ENCODE results near the gene MUSK. TPM values are rescaled to one million over a fixed set of nuclear protein-coding genes. Genes with fewer than 3 reads are reported as not detected.

Gene MUSK
- total RNA-seq, 1 donor from 2014 or later: not detected

- Histone ChIP-seq H3K4me3 (ENCODE audit: low read depth, low read length) (no peak overlapping the region), H3K27me3 (ENCODE audit: control insufficient read depth, insufficient read depth, low read length) (no peaks in the 10 kb centered on the region), H3K36me3 (ENCODE audit: control insufficient read depth, insufficient read depth, low read length) (no peaks in the 10 kb centered on the region)
- no peak for DNase-seq (ENCODE audit: low read depth)
- no peak for TF ChIP-seq CTCF (IDR thresholded peaks at IDR 0.05; ENCODE audit: insufficient read depth, low read length, poor library complexity, severe bottlenecking)
Measured at GRCh38 chr9:110751971-110752370, 83.4 kb downstream of the MUSK start.

GRCh38 chr9:110752766-110753165 lies 84.2 kb downstream of the MUSK start:
- Histone ChIP-seq H3K36me3 (ENCODE audit: control insufficient read depth, insufficient read depth, low read length) (no peaks in the 10 kb centered on the region), H3K27me3 (ENCODE audit: control insufficient read depth, insufficient read depth, low read length) (no peaks in the 10 kb centered on the region), H3K4me3 (ENCODE audit: low read depth, low read length) (no peak overlapping the region)
- no peak for TF ChIP-seq CTCF (IDR thresholded peaks at IDR 0.05; ENCODE audit: insufficient read depth, low read length, poor library complexity, severe bottlenecking)
- peak; percentile 57 for DNase-seq (ENCODE audit: low read depth)

- no peak for DNase-seq (ENCODE audit: low read depth)
- TF ChIP-seq CTCF (IDR thresholded peaks at IDR 0.05; ENCODE audit: insufficient read depth, low read length, poor library complexity, severe bottlenecking): no peak
- Histone ChIP-seq H3K36me3 (ENCODE audit: control insufficient read depth, insufficient read depth, low read length) (no peaks in the 10 kb centered on the region), H3K4me3 (ENCODE audit: low read depth, low read length) (no peak overlapping the region), H3K27me3 (ENCODE audit: control insufficient read depth, insufficient read depth, low read length) (no peaks in the 10 kb centered on the region)
Measured at GRCh38 chr9:110753731-110754231, 85.2 kb downstream of the MUSK start.

GRCh38 chr9:110755179-110755578 lies 86.6 kb downstream of the MUSK start:
- no peak for TF ChIP-seq CTCF (IDR thresholded peaks at IDR 0.05; ENCODE audit: insufficient read depth, low read length, poor library complexity, severe bottlenecking)
- H3K36me3 ChIP-seq (ENCODE audit: control insufficient read depth, insufficient read depth, low read length): no peaks in the 10 kb centered on the region
- DNase-seq (ENCODE audit: low read depth): no peak
- no peaks in the 10 kb centered on the region for H3K27me3 ChIP-seq (ENCODE audit: control insufficient read depth, insufficient read depth, low read length)
- no peak overlapping the region for H3K4me3 ChIP-seq (ENCODE audit: low read depth, low read length)

- no peak for DNase-seq (ENCODE audit: low read depth)
- TF ChIP-seq CTCF (IDR thresholded peaks at IDR 0.05; ENCODE audit: insufficient read depth, low read length, poor library complexity, severe bottlenecking): no peak
- no peak overlapping the region for H3K4me3 ChIP-seq (ENCODE audit: low read depth, low read length)
- H3K36me3 ChIP-seq (ENCODE audit: control insufficient read depth, insufficient read depth, low read length): no peaks in the 10 kb centered on the region
- no peaks in the 10 kb centered on the region for H3K27me3 ChIP-seq (ENCODE audit: control insufficient read depth, insufficient read depth, low read length)
Measured at GRCh38 chr9:110758201-110758600, 89.6 kb downstream of the MUSK start.

GRCh38 chr9:110762783-110763182 lies 94.2 kb downstream of the MUSK start:
- DNase-seq (ENCODE audit: low read depth): no peak
- Histone ChIP-seq H3K27me3 (ENCODE audit: control insufficient read depth, insufficient read depth, low read length) (no peaks in the 10 kb centered on the region), H3K4me3 (ENCODE audit: low read depth, low read length) (no peak overlapping the region), H3K36me3 (ENCODE audit: control insufficient read depth, insufficient read depth, low read length) (no peaks in the 10 kb centered on the region)
- TF ChIP-seq CTCF (IDR thresholded peaks at IDR 0.05; ENCODE audit: insufficient read depth, low read length, poor library complexity, severe bottlenecking): no peak

Data from kidney epithelial cell (primary cell).